SK-MEL-5 (cell line): ENCODE data around the gene CFAP97D2. TPM values are rescaled to one million over a fixed set of nuclear protein-coding genes. Genes with fewer than 3 reads are reported as not detected.
A peak's percentile ranks its signal among the peaks of the same experiment; 100 is the strongest.
"Not testable (repeated sequence)": the region's sequence is repeated elsewhere in the genome, so short reads cannot be mapped to it uniquely, and the experiment has no call there.

ENCODE experiments used
- DNase-seq: peaks from one replicate; pipeline ENCODE4 v3.0.0-alpha.2; 2016; ENCODE audit warnings: low read depth, low spot score
- in situ Hi-C: cut with HindIII; loops from 2 replicates; pipeline ENCODE4 v1.10.0; 2016; ENCODE audit warnings: low sequenced_read_pairs, high pct_unique_total_duplicates, low pct_unique_long_range_greater_than_20kb
- total RNA-seq: library from RNA; depleted of rRNA; stranded (reverse); fragments of >200 nt; shearing (Covaris generic); gene quantifications from 2 replicates; pipeline ENCODE4 v1.2.3, GENCODE V29; 2014

CFAP97D2 gene
- total RNA-seq, 1 experiment from 2014 or later = not detected

DNA sequence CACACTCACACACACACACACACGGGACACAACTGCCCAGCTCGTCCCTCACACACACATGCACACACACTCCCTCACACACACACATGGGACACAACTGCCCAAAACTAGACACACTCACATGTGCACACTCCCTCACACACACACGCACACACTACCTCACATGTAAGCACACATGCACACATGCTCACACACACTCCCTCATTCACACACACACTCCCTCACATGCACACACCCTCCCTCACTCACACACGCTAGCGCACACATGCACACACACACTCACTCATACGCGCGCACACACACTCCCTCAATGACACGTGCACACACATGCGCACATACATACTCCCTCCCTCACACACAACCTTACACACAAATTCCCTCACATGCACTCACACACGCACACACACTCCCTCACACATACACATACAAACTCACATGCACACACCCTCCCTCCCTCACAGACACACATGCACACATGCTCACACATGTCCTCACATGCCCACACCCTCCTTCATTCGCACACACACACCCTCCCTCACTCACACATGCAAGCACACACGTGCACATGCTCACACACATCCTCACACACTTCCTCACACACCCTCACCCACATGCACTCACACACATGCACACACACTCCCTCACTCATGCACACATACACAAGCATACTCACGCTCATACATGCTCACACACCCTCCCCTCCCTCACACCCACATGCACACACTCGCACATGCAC, 37.6 kb upstream of the CFAP97D2 start:
- no peak for DNase-seq
- in situ Hi-C loops = no loop called here

DNA sequence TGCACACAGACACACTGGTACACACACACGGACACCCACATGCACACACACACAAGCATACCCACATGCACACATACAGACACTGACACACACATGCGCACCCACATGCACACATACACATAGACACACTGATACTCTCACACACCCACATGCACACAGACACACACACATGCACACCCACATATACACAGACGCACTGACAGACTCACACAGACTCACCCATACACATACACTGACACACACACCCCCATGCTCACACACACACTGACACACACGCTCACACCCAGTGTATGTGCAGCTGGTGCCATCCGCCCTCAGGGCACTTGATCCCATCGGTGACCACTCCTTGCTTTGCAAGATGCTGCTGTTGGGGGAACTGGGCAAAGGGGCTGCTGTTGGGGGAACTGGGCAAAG, 36.9 kb upstream of the CFAP97D2 start:
- in situ Hi-C loops = no loop called here
- DNase-seq = no peak

- no peak for DNase-seq
- in situ Hi-C loops = no loop called here
These were observed 36.2 kb upstream of the CFAP97D2 start for GRCh38 chr13:114142640-114143490.

DNA sequence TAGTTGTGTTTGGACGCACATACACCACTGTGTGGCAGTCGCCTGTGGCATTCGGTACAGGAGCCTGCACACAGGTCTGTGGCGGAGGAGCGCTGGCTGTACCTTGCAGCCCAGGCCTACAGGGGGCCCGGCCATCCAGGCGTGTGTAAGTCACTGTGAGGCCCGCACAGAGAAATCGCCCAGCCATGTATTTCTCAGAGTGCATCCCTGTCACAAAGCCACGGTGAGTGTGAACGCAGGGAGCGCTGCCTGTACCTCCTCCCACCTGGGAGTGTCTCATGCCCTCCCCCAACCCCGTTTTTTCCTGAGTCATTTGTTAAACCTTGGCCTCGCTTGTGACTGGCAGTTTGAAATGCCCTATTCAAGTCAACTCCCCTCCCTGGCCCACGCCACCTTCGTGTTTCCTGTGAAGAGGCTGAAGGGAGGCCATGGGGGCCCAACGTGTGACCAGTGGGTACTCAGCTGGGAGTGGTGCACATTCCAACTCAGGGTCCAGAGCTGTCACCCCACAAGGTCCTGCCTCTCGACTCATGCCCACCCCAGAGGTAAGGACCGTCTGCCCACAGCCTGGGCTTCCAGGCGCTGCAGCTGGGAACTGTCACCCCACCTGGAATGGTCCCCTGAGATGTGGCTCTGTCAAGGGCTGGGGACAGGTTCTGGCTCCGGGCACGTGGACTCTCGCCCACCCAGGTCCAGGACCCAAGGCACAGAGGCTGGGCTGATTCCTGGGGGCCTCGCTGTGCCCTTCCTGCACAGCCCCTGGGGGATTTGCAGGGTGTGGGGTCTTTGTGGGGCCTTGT, 35.1 kb upstream of the CFAP97D2 start:
- in situ Hi-C loops = no loop called here
- DNase-seq = peak; percentile 30

GRCh38 chr13:114144606-114145244, 34.3 kb upstream of the CFAP97D2 start:
- DNase-seq = no peak
- in situ Hi-C loops = no loop called here

- DNase-seq = no peak
- in situ Hi-C loops = no loop called here
These were observed 33.8 kb upstream of the CFAP97D2 start for GRCh38 chr13:114145256-114145655.

GRCh38 chr13:114145722-114146121, 33.3 kb upstream of the CFAP97D2 start:
- in situ Hi-C loops = no loop called here

GRCh38 chr13:114146173-114146572, 32.9 kb upstream of the CFAP97D2 start:
- in situ Hi-C loops = no loop called here
- no peak for DNase-seq

More at GRCh38 chr13:114145722-114146121, 33.3 kb upstream of the CFAP97D2 start:
- DNase-seq = no peak

- peak; percentile 59 for DNase-seq
- in situ Hi-C loops = no loop called here
These were observed 32.4 kb upstream of the CFAP97D2 start for GRCh38 chr13:114146629-114147028.

- in situ Hi-C loops = no loop called here
- DNase-seq = no peak
These were observed 31.1 kb upstream of the CFAP97D2 start for GRCh38 chr13:114147803-114148520.

GRCh38 chr13:114148521-114148855, 30.6 kb upstream of the CFAP97D2 start:
- no peak for DNase-seq
- in situ Hi-C loops = no loop called here

- DNase-seq, in situ Hi-C loops: not testable (repeated sequence)
These were observed 30.2 kb upstream of the CFAP97D2 start for GRCh38 chr13:114148886-114149285.

DNA sequence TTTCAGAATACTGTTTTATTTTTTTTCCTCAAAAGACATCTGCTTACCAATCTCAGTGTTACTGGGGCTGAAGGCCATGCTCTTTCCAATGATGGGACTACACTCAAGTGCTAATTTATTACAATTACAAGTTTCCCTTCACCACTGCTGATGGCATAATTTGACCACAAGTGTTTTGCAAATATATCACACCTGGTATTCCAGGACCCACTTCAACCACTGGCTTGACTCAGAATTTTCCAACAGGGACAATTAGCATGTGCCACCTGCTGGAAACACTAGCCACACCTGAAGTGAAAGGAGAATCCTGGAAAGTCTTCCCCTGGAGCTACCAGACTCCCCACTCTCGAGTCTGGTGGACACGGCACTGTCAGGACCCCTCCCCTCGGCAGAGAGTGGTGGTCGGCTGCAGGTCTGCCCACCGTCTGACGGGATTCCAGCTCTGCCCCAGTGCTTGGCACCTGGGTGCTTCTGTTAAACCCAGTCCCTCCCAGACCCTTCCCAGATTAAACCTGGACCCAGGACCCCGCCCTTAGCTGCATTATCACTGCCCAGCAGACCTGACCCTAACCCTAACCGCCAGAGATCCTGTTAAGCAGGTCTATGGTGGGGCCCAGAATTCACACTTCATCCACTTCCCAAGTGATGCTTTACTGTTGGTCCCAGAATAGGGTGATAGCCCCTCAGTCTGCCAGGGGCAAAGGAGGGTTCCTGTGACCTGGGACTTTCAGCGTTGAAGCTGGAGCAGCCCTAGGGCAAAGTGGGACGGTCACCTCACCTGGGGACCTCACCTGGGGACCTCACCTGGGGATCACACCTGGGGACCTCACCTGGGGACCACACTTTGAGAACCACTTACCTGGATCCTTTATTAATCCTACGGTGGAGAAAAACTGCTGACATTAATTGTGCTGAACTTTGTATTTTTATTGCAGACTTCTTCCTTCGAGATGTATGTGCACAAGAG, 29.0 kb upstream of the CFAP97D2 start:
- DNase-seq = no peak
- in situ Hi-C loops = no loop called here

DNA sequence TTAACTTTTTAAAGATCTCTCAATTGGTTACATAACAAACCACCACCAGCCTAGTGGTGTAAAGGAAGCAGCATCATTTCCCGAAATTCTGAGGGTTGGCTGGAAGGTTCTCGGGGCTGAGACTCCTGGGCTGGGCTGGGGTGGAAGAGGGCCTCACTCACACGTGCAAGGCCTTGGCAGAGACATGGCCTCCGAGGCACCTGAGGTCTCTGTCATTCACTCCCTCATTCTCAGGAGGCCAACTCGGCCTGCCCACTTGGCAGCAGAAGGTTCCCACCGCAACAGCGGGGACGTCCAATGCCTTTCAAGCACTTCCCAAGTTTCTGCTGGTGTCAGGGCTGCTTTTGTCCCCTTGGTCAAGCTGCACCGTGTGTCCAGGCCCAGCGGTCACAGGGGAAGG, 28.0 kb upstream of the CFAP97D2 start:
- DNase-seq = no peak
- in situ Hi-C loops = no loop called here

- no peak for DNase-seq
- in situ Hi-C loops = no loop called here
These were observed 27.3 kb upstream of the CFAP97D2 start for GRCh38 chr13:114151565-114152284.

DNA sequence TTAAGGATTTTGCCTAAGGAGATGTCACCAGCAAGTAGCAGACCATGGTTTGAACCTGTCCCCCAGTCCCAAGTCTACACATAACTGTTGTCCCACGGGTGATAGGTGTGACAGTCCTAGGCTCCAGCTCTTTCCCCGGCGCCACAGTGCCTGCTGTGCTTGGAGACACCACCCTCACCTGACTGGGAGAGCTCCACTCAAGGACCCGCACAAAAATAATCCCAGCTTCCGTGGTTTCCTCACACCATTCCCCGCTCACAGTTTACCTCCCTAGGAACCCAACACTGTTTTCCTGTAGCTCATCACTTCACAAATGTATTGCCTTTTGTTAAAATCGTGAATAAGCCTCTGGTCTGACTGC, 26.8 kb upstream of the CFAP97D2 start:
- DNase-seq = no peak
- in situ Hi-C loops = no loop called here
